ENCODE results near the gene CLDN11.

The CLDN11 gene

GRCh38 chr3:170428095-170428494 lies 9.4 kb downstream of the CLDN11 start:
- DNase-seq: no peak

- DNase-seq: no peak
These were observed 10.4 kb downstream of the CLDN11 start for GRCh38 chr3:170429050-170429449.

GRCh38 chr3:170431054-170431453 lies 12.4 kb downstream of the CLDN11 start:
- DNase-seq: no peak

GRCh38 chr3:170432416-170432815 lies 13.7 kb downstream of the CLDN11 start:
- no peak for DNase-seq

- DNase-seq: no peak
These were observed 18.0 kb downstream of the CLDN11 start for GRCh38 chr3:170436697-170437096.

GRCh38 chr3:170437176-170437575 lies 18.5 kb downstream of the CLDN11 start:
- DNase-seq: no peak

GRCh38 chr3:170437696-170438407 lies 19.2 kb downstream of the CLDN11 start:
- DNase-seq: no peak

GRCh38 chr3:170438836-170439235 lies 20.2 kb downstream of the CLDN11 start:
- DNase-seq: no peak

GRCh38 chr3:170440344-170440743 lies 21.7 kb downstream of the CLDN11 start:
- DNase-seq: no peak

GRCh38 chr3:170441412-170441811 lies 22.7 kb downstream of the CLDN11 start:
- DNase-seq: no peak

- no peak for DNase-seq
These were observed 24.3 kb downstream of the CLDN11 start for GRCh38 chr3:170442947-170443346.

- DNase-seq: no peak
These were observed 24.8 kb downstream of the CLDN11 start for GRCh38 chr3:170443457-170443856.

- DNase-seq: no peak
These were observed 29.9 kb downstream of the CLDN11 start for GRCh38 chr3:170448584-170448983.

- no peak for DNase-seq
These were observed 31.4 kb downstream of the CLDN11 start for GRCh38 chr3:170450039-170450438.

GRCh38 chr3:170454509-170454908 lies 35.8 kb downstream of the CLDN11 start:
- no peak for DNase-seq

GRCh38 chr3:170458285-170458684 lies 39.6 kb downstream of the CLDN11 start:
- DNase-seq: no peak

GRCh38 chr3:170463011-170463410 lies 44.3 kb downstream of the CLDN11 start:
- no peak for DNase-seq

GRCh38 chr3:170465955-170466354 lies 47.3 kb downstream of the CLDN11 start:
- DNase-seq: no peak

- DNase-seq: no peak
These were observed 48.3 kb downstream of the CLDN11 start for GRCh38 chr3:170467007-170467406.

- DNase-seq: no peak
These were observed 49.0 kb downstream of the CLDN11 start for GRCh38 chr3:170467571-170468147.

GRCh38 chr3:170469151-170470062 lies 50.7 kb downstream of the CLDN11 start:
- no peak for DNase-seq

GRCh38 chr3:170470063-170471016 lies 51.7 kb downstream of the CLDN11 start:
- DNase-seq: no peak

GRCh38 chr3:170471149-170471548 lies 52.5 kb downstream of the CLDN11 start:
- DNase-seq: no peak

All from activated CD8-positive, alpha-beta memory T cell treated with anti-CD3 and anti-CD28 coated beads, Interleukin-2, amount 50 U/mL, for 48 hours (primary cell).